Measurements from ENCODE around the gene ELFN1.
"Not testable (repeated sequence)": the region's sequence is repeated elsewhere in the genome, so short reads cannot be mapped to it uniquely, and the experiment has no call there.

ELFN1 gene

DNA sequence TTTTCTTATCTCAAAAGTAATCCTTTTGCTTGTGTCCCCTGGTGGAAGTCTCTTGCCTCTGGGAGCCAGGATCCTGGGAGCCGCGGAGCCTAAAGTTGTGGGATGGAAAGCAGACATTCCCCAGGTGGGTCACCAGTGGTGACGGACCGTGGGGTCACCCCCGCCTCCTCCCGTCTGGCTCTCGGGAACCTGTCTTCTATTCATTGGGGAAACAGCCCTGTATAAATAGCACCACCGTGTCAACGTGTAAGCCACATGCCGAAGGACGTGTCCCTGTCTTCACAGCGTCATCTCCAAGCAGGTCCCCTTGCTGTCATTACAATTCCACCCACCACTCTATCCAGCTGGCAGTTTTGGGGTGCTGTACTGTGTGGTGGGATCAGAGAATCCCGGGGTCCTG is 87.5 kb downstream of the ELFN1 start:
- no peak for DNase-seq (ENCODE audit: low read depth)

DNA sequence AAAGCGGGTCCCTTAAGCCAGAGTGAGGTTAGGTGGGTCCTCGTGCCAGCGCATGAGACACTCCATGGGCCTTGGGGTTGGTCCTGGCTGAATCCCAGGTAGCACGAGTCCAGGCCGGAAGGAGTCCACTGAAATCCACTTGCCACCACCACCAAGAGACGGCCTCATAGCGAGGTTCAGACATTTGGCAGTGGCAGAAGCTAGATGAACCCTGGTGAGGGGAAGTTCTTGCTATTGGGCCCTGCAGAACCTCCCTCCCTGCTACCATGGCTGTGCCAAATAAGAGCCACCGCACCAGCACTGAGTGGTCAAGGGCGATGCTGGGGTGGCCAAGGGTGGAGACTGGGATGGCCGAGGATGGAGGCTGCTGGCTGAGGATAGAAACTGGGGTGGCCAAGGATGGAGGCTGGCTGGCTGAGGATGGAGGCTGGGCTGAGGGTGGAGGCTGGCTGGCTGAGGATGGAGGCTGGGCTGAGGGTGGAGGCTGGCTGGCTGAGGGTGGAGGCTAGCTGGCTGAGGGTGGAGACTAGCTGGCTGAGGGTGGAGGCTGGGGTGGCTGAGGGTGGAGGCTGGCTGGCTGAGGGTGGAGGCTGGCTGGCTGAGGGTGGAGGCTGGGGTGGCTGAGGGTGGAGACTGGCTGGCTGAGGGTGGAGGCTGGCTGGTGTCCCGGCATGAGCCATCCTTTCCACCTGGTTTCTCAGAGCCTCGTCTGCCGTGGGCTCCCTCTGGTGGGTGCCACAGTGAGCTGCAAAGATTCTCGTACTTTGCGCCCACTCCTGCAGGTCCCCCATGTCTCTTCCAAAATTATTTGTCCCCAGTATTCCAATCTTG is 88.2 kb downstream of the ELFN1 start:
- DNase-seq (ENCODE audit: low read depth) = peak; percentile 4

GRCh38 chr7:1758859-1759521 is 88.9 kb downstream of the ELFN1 start:
- DNase-seq (ENCODE audit: low read depth) = no peak

GRCh38 chr7:1761097-1761496 is 91.0 kb downstream of the ELFN1 start:
- no peak for DNase-seq (ENCODE audit: low read depth)

- DNase-seq (ENCODE audit: low read depth) = no peak
Observed at GRCh38 chr7:1761774-1762173, 91.7 kb downstream of the ELFN1 start.

DNA sequence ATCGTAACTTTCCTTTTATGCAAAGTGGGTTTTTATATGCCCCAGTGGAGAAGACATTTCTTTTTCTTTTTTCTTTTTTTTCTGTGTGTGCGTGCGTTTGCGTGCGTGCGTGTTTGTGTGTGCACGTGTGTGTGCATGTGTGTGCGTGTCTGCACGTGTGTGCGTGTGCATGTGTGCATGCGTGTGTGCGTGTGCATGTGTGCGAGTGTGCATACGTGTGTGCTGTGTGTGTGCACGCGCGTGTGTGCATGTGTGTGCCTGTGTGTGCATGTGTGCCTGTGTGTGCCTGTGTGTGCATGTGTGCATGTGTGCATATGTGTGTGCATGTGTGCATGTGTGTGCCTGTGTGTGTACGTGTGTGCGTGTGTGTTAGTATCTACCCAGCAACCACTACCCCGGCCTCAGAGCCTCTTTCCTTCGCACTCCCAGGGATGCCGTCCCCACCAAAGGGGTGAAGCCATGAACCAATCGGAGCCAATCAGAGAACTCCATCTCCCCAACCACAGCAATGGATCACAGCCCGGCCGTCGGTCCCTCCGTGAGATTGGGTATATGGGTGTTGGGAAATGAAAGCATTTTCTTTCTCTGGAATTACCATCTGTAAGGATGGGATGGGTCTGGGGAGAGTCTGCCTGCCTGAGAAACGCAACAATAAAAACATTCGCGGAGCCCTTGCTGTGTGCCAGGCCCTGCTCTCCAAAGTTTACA is 92.3 kb downstream of the ELFN1 start:
- DNase-seq (ENCODE audit: low read depth) = no peak

- DNase-seq (ENCODE audit: low read depth) = no peak
Observed at GRCh38 chr7:1763033-1763432, 93.0 kb downstream of the ELFN1 start.

DNA sequence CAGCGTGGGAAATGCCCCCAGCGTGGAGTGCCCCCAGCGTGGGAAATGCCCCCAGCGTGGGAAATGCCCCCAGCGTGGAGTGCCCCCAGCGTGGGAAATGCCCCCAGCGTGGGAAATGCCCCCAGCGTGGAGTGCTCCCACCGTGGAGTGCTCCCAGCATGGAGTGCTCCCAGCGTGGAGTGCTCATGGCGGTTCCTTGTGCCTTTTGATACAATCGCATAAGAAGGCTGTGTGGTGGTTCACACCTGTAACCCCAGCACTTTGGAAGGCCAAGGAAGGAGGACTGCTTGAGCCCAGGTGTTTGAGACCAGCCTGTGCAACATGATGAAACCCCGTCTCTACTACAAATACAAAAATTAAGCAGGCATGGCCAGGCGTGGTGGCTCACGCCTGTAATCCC is 93.8 kb downstream of the ELFN1 start:
- not testable (repeated sequence) for DNase-seq (ENCODE audit: low read depth)

DNA sequence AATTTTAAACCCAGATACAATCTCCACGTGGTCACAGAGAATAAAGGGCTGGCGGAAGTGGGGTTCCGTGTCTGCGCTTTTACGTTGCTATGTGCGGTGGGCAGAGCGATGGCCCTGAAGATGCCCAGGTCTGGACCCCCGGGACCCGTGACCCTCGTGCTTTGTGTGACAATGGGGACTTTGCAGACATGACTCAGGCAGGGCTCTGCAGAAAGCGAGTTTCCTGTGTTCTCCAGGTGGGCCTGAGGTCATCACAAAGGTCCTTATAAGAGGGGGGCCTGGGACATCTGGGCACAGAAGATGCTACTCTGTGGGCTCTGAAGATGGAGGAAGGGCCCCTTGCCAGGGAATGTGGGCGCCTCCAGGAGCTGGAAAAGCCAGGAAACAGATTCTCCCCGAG is 95.3 kb downstream of the ELFN1 start:
- DNase-seq (ENCODE audit: low read depth) = no peak

DNA sequence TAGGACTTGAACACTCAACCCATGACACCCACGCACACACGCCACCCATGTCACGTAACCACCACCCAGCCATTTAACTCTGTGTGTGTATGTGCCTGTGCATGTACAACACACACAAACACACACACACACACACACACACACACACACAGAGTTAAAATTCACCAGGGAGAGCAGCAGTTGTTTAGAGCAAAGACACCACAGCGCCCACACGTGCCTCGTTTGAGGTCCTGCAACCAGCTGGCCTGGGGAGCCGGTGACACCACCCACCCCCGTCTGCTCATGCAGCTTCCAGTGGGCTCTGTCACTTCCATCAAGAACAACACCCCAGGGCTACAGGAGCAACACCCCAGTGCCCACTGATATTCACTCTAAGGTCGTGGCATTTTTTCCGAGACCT is 97.4 kb downstream of the ELFN1 start:
- no peak for DNase-seq (ENCODE audit: low read depth)

DNA sequence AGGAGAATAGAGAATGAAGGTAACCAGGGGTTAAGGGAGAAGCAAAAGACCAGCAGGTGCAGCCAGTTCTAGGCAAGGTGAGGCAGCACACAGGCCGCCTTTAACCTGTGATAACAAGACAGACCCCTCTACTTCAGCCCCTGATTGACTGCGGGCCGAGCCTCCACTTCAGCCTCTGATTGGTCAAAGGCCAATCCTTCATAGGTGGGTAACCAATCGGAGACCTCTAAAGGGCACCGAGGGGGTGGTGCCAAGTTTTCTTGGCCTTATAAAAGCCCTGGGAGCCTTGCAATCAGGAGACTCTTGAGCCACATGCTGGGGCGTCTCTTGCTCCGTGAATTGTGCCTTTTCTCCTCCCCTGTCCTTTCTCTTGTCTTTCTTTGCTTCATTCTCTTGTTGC is 98.8 kb downstream of the ELFN1 start:
- no peak for DNase-seq (ENCODE audit: low read depth)

DNA sequence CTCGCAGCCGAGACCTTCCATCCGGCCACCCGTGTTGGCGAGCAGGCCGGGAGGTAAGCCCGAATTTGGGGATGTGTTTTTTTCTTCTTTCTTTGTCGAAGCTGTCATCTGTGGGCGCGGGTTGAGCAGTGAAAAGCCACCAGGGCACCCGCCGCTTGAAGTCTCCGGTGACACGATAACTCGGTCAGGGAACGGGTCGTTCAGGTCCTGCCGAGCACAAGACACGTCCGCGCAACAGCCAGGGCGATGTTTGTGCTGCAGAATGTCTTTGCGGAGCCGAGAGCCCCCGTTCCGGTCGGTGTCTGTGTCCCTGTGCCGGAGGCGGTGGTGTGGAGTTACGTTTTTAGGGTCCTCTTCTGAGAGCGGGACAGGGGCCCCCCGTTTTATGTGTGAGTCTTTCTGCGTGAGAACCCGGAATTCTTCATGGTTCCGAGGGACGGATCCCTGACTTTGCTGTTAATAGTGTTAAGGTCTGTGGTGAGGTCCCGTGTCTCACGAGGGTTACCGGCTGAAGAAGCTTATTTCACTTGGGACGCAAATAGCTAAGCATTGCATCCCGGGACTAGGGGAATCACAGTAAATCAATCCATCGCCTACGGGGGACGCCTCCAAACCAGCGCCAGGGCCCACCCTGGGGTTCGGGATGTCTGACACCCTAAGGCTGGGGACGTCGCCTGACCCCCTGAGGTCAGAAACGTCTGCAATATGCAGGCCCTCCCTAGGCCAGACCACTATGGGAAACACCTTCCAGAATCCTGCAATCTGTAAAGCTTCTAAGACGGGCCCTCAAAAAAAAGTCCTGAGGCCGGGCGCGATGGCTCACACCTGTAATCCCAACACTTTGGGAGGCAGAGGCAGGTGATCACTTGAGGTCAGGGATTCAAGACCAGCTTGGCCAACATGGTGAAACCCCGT is 99.5 kb downstream of the ELFN1 start:
- DNase-seq (ENCODE audit: low read depth) = no peak

GRCh38 chr7:1770331-1770730 is 100.3 kb downstream of the ELFN1 start:
- no peak for DNase-seq (ENCODE audit: low read depth)

DNA sequence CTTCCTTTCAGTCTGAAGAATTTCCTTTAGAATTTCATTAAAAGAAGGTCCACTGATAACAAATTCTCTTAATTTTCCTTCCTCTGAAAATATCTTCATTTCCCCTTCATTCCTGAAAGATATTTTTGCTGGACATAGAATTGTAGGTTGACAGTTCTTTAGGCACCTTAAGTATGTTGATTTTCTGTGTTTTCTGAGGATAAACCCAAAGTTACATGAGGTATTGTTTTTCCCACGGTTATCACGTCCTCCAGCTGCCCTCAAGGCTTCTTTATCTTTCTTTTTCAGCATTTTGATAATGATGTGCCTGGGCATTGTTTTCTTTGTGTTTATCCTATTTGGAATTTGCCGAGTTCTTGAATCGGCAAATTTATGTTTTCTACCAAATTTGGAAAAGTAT is 105.3 kb downstream of the ELFN1 start:
- no peak for DNase-seq (ENCODE audit: low read depth)

GRCh38 chr7:1777122-1777521 is 107.0 kb downstream of the ELFN1 start:
- no peak for DNase-seq (ENCODE audit: low read depth)

GRCh38 chr7:1779445-1779844 is 109.4 kb downstream of the ELFN1 start:
- no peak for DNase-seq (ENCODE audit: low read depth)

- no peak for DNase-seq (ENCODE audit: low read depth)
Observed at GRCh38 chr7:1781369-1781768, 111.3 kb downstream of the ELFN1 start.

DNA sequence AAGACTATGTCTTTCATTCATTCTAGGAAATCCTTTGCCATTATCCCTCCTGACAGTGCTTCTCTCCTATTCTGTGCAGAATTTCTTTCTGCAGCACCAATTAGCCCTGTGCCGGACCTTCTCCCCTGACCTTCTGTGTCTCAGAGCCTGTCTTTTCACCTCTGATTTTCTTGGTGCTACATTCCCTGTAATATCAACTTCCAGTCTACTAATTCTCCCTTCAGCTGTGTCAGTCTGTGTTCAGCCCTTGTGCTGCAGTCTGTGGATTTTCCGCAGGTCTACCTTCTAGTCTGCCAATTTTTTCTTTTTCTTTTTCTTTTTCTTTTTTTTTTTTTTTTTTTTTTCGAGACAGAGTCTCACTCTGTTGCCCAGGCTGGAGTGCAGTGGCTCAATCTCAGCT is 115.8 kb downstream of the ELFN1 start:
- no peak for DNase-seq (ENCODE audit: low read depth)

DNA sequence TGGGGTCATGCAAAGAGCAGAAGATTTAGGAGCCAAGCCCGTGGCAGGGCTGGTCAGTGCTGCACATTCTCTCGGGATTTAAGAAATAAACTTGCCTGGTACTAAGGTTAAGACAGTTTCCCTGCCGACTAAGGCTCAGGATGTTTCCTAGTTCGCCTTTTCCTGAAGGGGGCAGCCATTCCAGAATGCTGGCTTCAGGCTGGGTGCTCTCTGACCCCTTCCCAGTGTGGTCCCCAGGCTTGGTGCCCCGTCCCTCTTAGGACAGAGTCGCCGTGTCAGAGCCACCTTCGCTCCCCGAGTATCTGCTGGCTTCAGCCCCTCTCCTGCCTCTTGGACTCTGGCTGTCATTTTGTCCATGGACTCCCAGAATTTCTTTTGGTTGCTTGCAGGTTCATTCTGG is 117.2 kb downstream of the ELFN1 start:
- no peak for DNase-seq (ENCODE audit: low read depth)

- no peak for DNase-seq (ENCODE audit: low read depth)
Observed at GRCh38 chr7:1787681-1788235, 117.7 kb downstream of the ELFN1 start.

DNA sequence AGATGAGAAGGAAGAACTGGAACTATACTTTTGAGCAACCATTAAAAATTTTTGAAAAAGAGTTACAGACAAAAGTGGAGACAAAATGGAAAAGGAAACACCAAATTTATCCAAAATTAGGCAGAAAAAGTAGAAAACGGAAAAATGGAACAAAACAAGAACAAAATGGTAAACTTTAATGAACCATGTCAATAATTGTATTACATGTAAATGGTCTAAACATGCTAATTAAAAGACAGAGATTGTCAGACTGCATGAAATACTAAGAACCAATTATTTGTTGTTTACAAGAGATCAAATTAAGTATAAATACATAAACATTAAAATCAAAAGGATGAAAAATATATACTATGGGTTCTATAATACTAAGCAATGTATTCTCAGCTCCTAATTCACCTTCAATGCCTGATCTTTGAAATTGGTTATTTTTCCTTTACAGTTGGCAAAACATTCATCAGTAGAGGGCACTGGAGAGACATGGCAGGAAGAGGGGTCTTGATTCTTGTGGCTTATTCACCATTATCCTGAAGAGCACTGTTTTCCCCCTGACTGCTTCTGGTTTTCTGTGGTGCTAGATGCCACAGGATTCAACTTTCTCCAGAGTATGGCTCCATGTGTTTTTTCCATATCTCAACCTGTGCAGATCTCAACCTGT is 124.9 kb downstream of the ELFN1 start:
- no peak for DNase-seq (ENCODE audit: low read depth)
